ENCODE data around the gene MEF2D. TPM values are rescaled to one million over a fixed set of nuclear protein-coding genes. Genes with fewer than 3 reads are reported as not detected.
A peak's percentile ranks its signal among the peaks of the same experiment; 100 is the strongest.

The MEF2D gene
- total RNA-seq, 1 experiment from 2014 or later: 18.7 TPM

GRCh38 chr1:156438278-156438987 lies 62.1 kb downstream of the MEF2D start:
- Mint-ChIP-seq H3K4me3 (no peak overlapping the region), H3K36me3 (ENCODE audit: insufficient read depth in 1 of 3, low read depth in 3 of 3) (peaks cover 0 to 1% (median 0%) of the 10 kb centered on the region in 3 experiments; a peak in 1 of 7 replicates), H3K9me3 (peaks cover 4 to 7% of the 10 kb centered on the region in 2 experiments; a peak in 4 of 5 replicates), H3K4me1 (peaks cover 31 to 49% of the 10 kb centered on the region in 2 experiments), H3K27ac (no peak overlapping the region; a peak in 1 of 7 replicates), H3K27me3 (ENCODE audit: low read depth) (peaks cover 100% of the 10 kb centered on the region)
- Histone ChIP-seq H2AK5ac (ENCODE audit: insufficient read length, low read length) (no peak overlapping the region), H3K9ac (ENCODE audit: extremely low read depth, insufficient read length, low read length) (no peak overlapping the region), H3K9me3 (ENCODE audit: control insufficient read depth, low read depth, low read length) (no peaks in the 10 kb centered on the region), H3K27ac (ENCODE audit: insufficient read length, low read depth, low read length) (no peak overlapping the region), H4K8ac (replicated peaks; ENCODE audit: insufficient read length, low read depth, low read length) (no peak overlapping the region), H3K18ac (ENCODE audit: insufficient read length, low read depth, low read length) (no peak overlapping the region), H2BK5ac (ENCODE audit: insufficient read length, low read length) (no peak overlapping the region), H2BK120ac (ENCODE audit: low read depth, low read length, poor library complexity, severe bottlenecking) (no peak overlapping the region), H3K79me2 (ENCODE audit: insufficient read depth, low read length) (no peaks in the 10 kb centered on the region), H2BK12ac (ENCODE audit: insufficient read length, low read depth, low read length) (no peak overlapping the region), H3T11ph (ENCODE audit: low read length) (no peak overlapping the region), H4K91ac (ENCODE audit: insufficient read length, low read depth, low read length) (no peak overlapping the region), H2AFZ (ENCODE audit: low read length) (no peak overlapping the region), H3K27me3 (ENCODE audit: insufficient read depth, low read length) (peaks cover 94% of the 10 kb centered on the region), H3K4me2 (ENCODE audit: insufficient read depth, insufficient read length, low read length) (peak overlapping the region; percentile 16), H3K56ac (ENCODE audit: insufficient read length, low read depth, low read length) (no peak overlapping the region), H3K14ac (ENCODE audit: insufficient read depth, low read length) (no peak overlapping the region), H2BK15ac (ENCODE audit: low read depth, low read length) (no peak overlapping the region), H4K20me1 (ENCODE audit: control insufficient read depth, insufficient read depth, insufficient read length) (no peaks in the 10 kb centered on the region), H4K5ac (ENCODE audit: insufficient read length, low read depth, low read length) (no peak overlapping the region), H3K23me2 (ENCODE audit: insufficient read length, low read depth, low read length, poor library complexity, severe bottlenecking) (no peaks in the 10 kb centered on the region), H3K4me1 (ENCODE audit: insufficient read depth, low read length) (no peaks in the 10 kb centered on the region; the same call in 1 of the 2 replicates), H2BK20ac (ENCODE audit: low read depth, low read length, poor library complexity, severe bottlenecking) (no peak overlapping the region), H3K4ac (ENCODE audit: low read depth, low read length) (no peak overlapping the region), H3K79me1 (ENCODE audit: insufficient read depth, low read depth, low read length, poor library complexity, severe bottlenecking) (no peaks in the 10 kb centered on the region), H3K23ac (ENCODE audit: insufficient read length, low read depth, low read length) (no peak overlapping the region)
- DNase-seq: no peak
- no CpG with 5 or more reads among the region's 7 CpGs for WGBS (ENCODE audit: extremely low coverage, insufficient read length, low lambda C conversion rate)
- TF ChIP-seq, protein P1, sequence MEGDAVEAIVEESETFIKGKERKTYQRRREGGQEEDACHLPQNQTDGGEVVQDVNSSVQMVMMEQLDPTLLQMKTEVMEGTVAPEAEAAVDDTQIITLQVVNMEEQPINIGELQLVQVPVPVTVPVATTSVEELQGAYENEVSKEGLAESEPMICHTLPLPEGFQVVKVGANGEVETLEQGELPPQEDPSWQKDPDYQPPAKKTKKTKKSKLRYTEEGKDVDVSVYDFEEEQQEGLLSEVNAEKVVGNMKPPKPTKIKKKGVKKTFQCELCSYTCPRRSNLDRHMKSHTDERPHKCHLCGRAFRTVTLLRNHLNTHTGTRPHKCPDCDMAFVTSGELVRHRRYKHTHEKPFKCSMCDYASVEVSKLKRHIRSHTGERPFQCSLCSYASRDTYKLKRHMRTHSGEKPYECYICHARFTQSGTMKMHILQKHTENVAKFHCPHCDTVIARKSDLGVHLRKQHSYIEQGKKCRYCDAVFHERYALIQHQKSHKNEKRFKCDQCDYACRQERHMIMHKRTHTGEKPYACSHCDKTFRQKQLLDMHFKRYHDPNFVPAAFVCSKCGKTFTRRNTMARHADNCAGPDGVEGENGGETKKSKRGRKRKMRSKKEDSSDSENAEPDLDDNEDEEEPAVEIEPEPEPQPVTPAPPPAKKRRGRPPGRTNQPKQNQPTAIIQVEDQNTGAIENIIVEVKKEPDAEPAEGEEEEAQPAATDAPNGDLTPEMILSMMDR (conservative IDR thresholded peaks at IDR 0.05): no peak
